IMR-90 (cell line): Measurements from ENCODE around the gene SLC16A1. TPM values are rescaled to one million over a fixed set of nuclear protein-coding genes. Genes with fewer than 3 reads are reported as not detected.

Source experiments
- ATAC-seq: fragments of 200-7000 bp; cut with Tn5 transposase; 2 replicates; pipeline ENCODE4 v1.9.1; 2020; ENCODE audit warnings: low read depth, mild to moderate bottlenecking, moderate library complexity
- BruUV-seq: library from RNA; stranded (reverse); fragments of 400-500 nt; replicated peaks from 2 replicates; lab custom pipeline; 2021; lab: Mats Ljungman, UMichigan
- CTCF ChIA-PET: fragments of 300-600 bp; formaldehyde crosslinking; extraction: SDS; loops from one replicate; lab custom pipeline; 2021; ENCODE audit warnings: antibody characterized with exemption; lab: Yijun Ruan, JAX
- POLR2A ChIA-PET: fragments of 300-600 bp; sonication (Branson Sonifier 250); formaldehyde crosslinking; loops from one replicate; lab custom pipeline; 2022; ENCODE audit warnings: antibody characterized with exemption; ENCODE audit not compliant: unreplicated experiment; lab: Charles Lee
- DNase-seq: peaks from one replicate; pipeline ENCODE4 v3.0.0; 2013
- H2AFZ ChIP-seq: replicated peaks from 2 replicates; pipeline ENCODE3; 2013; ENCODE audit warnings: low read length, mild to moderate bottlenecking; ENCODE audit not compliant: poor library complexity
- H2AK5ac ChIP-seq: 2 replicates; pipeline ENCODE4 v1.6.1; 2013; ENCODE audit warnings: low read depth, low read length, inconsistent platforms
- H2AK9ac ChIP-seq: replicated peaks from 2 replicates; pipeline ENCODE3; 2013; ENCODE audit warnings: mild to moderate bottlenecking, low read depth, low read length, moderate library complexity; ENCODE audit not compliant: poor library complexity
- H2BK120ac ChIP-seq: 2 replicates; pipeline ENCODE4 v1.6.1; 2013; ENCODE audit warnings: low read depth, low read length, inconsistent platforms
- H2BK15ac ChIP-seq: 3 replicates; pipeline ENCODE4 v1.6.1; 2013; ENCODE audit warnings: low read depth, low read length, inconsistent platforms
- H2BK20ac ChIP-seq: 2 replicates; pipeline ENCODE4 v1.6.1; 2013; ENCODE audit warnings: low read depth, mild to moderate bottlenecking, inconsistent platforms, low read length, moderate library complexity
- H2BK5ac ChIP-seq: 2 replicates; pipeline ENCODE4 v1.6.1; 2013; ENCODE audit warnings: mild to moderate bottlenecking, low read depth, low read length, inconsistent platforms; ENCODE audit not compliant: poor library complexity, severe bottlenecking
- H3K14ac ChIP-seq: replicated peaks from 2 replicates; pipeline ENCODE4 v1.6.1; 2013; ENCODE audit warnings: low read depth, low read length, inconsistent platforms
- H3K18ac ChIP-seq: 2 replicates; pipeline ENCODE4 v1.6.1; 2013; ENCODE audit warnings: low read depth, low read length, control low read depth
- H3K23ac ChIP-seq: 2 replicates; pipeline ENCODE4 v1.6.1; 2013; ENCODE audit warnings: low read depth, low read length, inconsistent platforms
- H3K27ac ChIP-seq: 2 replicates; pipeline ENCODE4 v1.5.1; 2013; ENCODE audit warnings: mild to moderate bottlenecking, control low read depth, low read length; ENCODE audit not compliant: insufficient read depth
- H3K27me3 ChIP-seq: 2 replicates; pipeline ENCODE4 v1.6.1; 2013; ENCODE audit warnings: low read length; ENCODE audit not compliant: control insufficient read depth, insufficient read depth
- H3K36me3 ChIP-seq: 2 replicates; pipeline ENCODE4 v1.6.1; 2013; ENCODE audit warnings: low read length, mixed read lengths; ENCODE audit not compliant: control insufficient read depth, insufficient read depth
- H3K4ac ChIP-seq: 2 replicates; pipeline ENCODE4 v1.6.1; 2013; ENCODE audit warnings: low read depth, low read length, inconsistent platforms
- H3K4me1 ChIP-seq: 2 replicates; pipeline ENCODE4 v1.6.1; 2013; ENCODE audit warnings: low read length, mixed read lengths; ENCODE audit not compliant: control insufficient read depth, insufficient read depth
- H3K4me2 ChIP-seq: 2 replicates; pipeline ENCODE4 v1.6.1; 2013; ENCODE audit warnings: low read depth, mild to moderate bottlenecking, control low read depth, low read length, moderate library complexity
- H3K4me3 ChIP-seq: 2 replicates; pipeline ENCODE4 v1.5.1; 2013; ENCODE audit warnings: low read depth, mild to moderate bottlenecking, control low read depth, low read length, moderate library complexity; ENCODE audit not compliant: insufficient read depth
- H3K56ac ChIP-seq: 2 replicates; pipeline ENCODE4 v1.6.1; 2013; ENCODE audit warnings: low read length, inconsistent platforms; ENCODE audit not compliant: insufficient read depth; ENCODE audit errors: extremely low read depth
- H3K79me1 ChIP-seq, 2 experiments: 2 replicates each; pipeline ENCODE4 v1.6.1; 2013; ENCODE audit warnings: low read length in 2 of 2, inconsistent platforms in 1 of 2, low read depth in 1 of 2
- H3K9ac ChIP-seq: 2 replicates; pipeline ENCODE4 v1.6.1; 2013; ENCODE audit warnings: low read depth, low read length, control low read depth
- H3K9me1 ChIP-seq: 2 replicates; pipeline ENCODE4 v1.6.1; 2013; ENCODE audit warnings: low read length, inconsistent platforms; ENCODE audit not compliant: insufficient read depth
- H3K9me3 ChIP-seq: 2 replicates; pipeline ENCODE4 v1.6.1; 2013; ENCODE audit warnings: low read length; ENCODE audit not compliant: control insufficient read depth, insufficient read depth
- H4K20me1 ChIP-seq: 2 replicates; pipeline ENCODE4 v1.6.1; 2013; ENCODE audit warnings: low read length, inconsistent platforms; ENCODE audit not compliant: insufficient read depth
- H4K5ac ChIP-seq: 2 replicates; pipeline ENCODE4 v1.6.1; 2013; ENCODE audit warnings: mild to moderate bottlenecking, low read depth, low read length, control low read depth
- H4K8ac ChIP-seq, 2 experiments: 2 replicates each; pipeline ENCODE4 v1.6.1; 2013; ENCODE audit warnings: low read depth in 2 of 2, low read length in 2 of 2, control low read depth in 1 of 2, inconsistent platforms in 1 of 2
- H4K91ac ChIP-seq: 2 replicates; pipeline ENCODE4 v1.6.1; 2013; ENCODE audit warnings: low read depth, low read length, inconsistent platforms; ENCODE audit not compliant: insufficient read depth
- BHLHE40 ChIP-seq: fragments of 150-350 bp; IDR thresholded peaks from 2 replicates; pipeline ENCODE4 v1.6.1; 2016; ENCODE audit warnings: mild to moderate bottlenecking, low read depth, low read length
- CEBPB ChIP-seq: IDR thresholded peaks from 2 replicates; pipeline ENCODE4 v1.6.1; 2012; ENCODE audit warnings: low read depth, low read length, improper control_type of control experiment
- CHD1 ChIP-seq: IDR thresholded peaks from 2 replicates; pipeline ENCODE4 v1.6.1; 2012; ENCODE audit warnings: low read depth, low read length, improper control_type of control experiment
- CTCF ChIP-seq: conservative IDR thresholded peaks from 2 replicates; pipeline ENCODE4 v1.5.1; 2012; ENCODE audit warnings: mild to moderate bottlenecking, low read depth, low read length, improper control_type of control experiment
- ELK1 ChIP-seq: fragments of 150-350 bp; IDR thresholded peaks from 2 replicates; pipeline ENCODE4 v1.6.1; 2016; ENCODE audit warnings: low read depth, mild to moderate bottlenecking, low read length, moderate library complexity, borderline replicate concordance
- FOS ChIP-seq: fragments of 150-350 bp; IDR thresholded peaks from 2 replicates; pipeline ENCODE4 v1.6.1; 2016; ENCODE audit warnings: low read depth, low read length
- MAFK ChIP-seq: IDR thresholded peaks from 2 replicates; pipeline ENCODE4 v1.6.1; 2012; ENCODE audit warnings: low read depth, low read length, improper control_type of control experiment
- MAZ ChIP-seq: IDR thresholded peaks from 2 replicates; pipeline ENCODE4 v1.6.1; 2012; ENCODE audit warnings: low read depth, mild to moderate bottlenecking, low read length, improper control_type of control experiment, moderate library complexity, borderline replicate concordance
- MXI1 ChIP-seq: IDR thresholded peaks from 2 replicates; pipeline ENCODE4 v1.6.1; 2012; ENCODE audit warnings: low read depth, mild to moderate bottlenecking, low read length, moderate library complexity, borderline replicate concordance
- POLR2A ChIP-seq: IDR thresholded peaks from 2 replicates; pipeline ENCODE4 v1.6.1; 2012; ENCODE audit warnings: mild to moderate bottlenecking, low read depth, low read length
- RAD21 ChIP-seq: IDR thresholded peaks from 2 replicates; pipeline ENCODE4 v1.6.1; 2012; ENCODE audit warnings: low read length, improper control_type of control experiment
- RFX5 ChIP-seq: IDR thresholded peaks from 2 replicates; pipeline ENCODE4 v1.8.0; 2012; ENCODE audit warnings: low read depth, mild to moderate bottlenecking, low read length, moderate library complexity
- SMC3 ChIP-seq: fragments of 150-350 bp; IDR thresholded peaks from 2 replicates; pipeline ENCODE4 v1.6.1; 2016; ENCODE audit warnings: low read depth, mild to moderate bottlenecking, antibody characterized with exemption, low read length, moderate library complexity
- WGBS, 2 experiments: methylation state at CpG; one replicate each; pipeline versions ENCODE4 v1.1.5 to v1.1.7; 2013; ENCODE audit warnings: missing lambda C conversion rate in 2 of 2; ENCODE audit not compliant: insufficient read length in 1 of 2; ENCODE audit errors: extremely low coverage in 2 of 2; 5-methylcytosine and 5-hydroxymethylcytosine counted together
- dilution Hi-C: fragments of 300-500 bp; cut with HindIII; formaldehyde crosslinking; loops from one replicate; pipeline ENCODE4 v1.14.3; 2018; ENCODE audit warnings: low sequenced_read_pairs; ENCODE audit not compliant: unreplicated experiment
- in situ Hi-C: fragments of 300-500 bp; cut with MboI; formaldehyde crosslinking; loops from 3 replicates; pipeline ENCODE4 v1.14.3; 2019; ENCODE audit warnings: low sequenced_read_pairs, inconsistent platforms, mixed read lengths
- intact Hi-C: fragments of 100-400 bp; cut with micrococcal nuclease; formaldehyde crosslinking; loops from 2 replicates; pipeline ENCODE4 v1.10.0; 2022
- polyA plus RNA-seq, 3 experiments: library from polyadenylated mRNA; depleted of rRNA; stranded (reverse); fragments of >200 nt; gene quantifications; 2 replicates each; pipeline ENCODE4 v1.2.3, GENCODE V29; 2012; ENCODE audit warnings: low replicate concordance in 1 of 3
- total RNA-seq: library from RNA; depleted of rRNA; stranded (reverse); fragments of >200 nt; gene quantifications from 2 replicates; pipeline ENCODE4 v1.2.3, GENCODE V29; 2012
- TF ChIP-seq, protein P1 (sequence below): fragments of 150-350 bp; IDR thresholded peaks from 2 replicates; pipeline ENCODE4 v1.6.1; 2017; ENCODE audit warnings: mild to moderate bottlenecking, antibody characterized with exemption, low read length, low read depth

SLC16A1 gene
- total and polyA plus RNA-seq, 2 of the 4 experiments (the other 2 are of a cell fraction), result 32.9 to 156 TPM

GRCh38 chr1:112862753-112863426 lies 93.1 kb downstream of the SLC16A1 start:
- Histone ChIP-seq H3K4ac (no peak overlapping the region), H3K56ac (no peak overlapping the region), H3K14ac (no peak overlapping the region), H3K18ac (no peak overlapping the region), H2BK120ac (no peak overlapping the region), H3K36me3 (no peaks in the 10 kb centered on the region), H3K9ac (no peak overlapping the region), H2AK5ac (no peak overlapping the region), H4K8ac (no peak overlapping the region), H3K27ac (no peak overlapping the region), H2BK5ac (no peak overlapping the region), H2BK20ac (no peak overlapping the region), H3K4me3 (no peak overlapping the region), H2AFZ (no peak overlapping the region), H2AK9ac (no peak overlapping the region), H4K20me1 (no peaks in the 10 kb centered on the region), H3K9me1 (no peaks in the 10 kb centered on the region; the same call in 1 of the 2 replicates), H4K5ac (no peak overlapping the region), H3K9me3 (no peaks in the 10 kb centered on the region), H2BK15ac (no peak overlapping the region), H3K23ac (no peak overlapping the region), H3K4me2 (no peak overlapping the region), H4K91ac (no peak overlapping the region), H3K79me1 (no peaks in the 10 kb centered on the region), H3K27me3 (no peaks in the 10 kb centered on the region), H3K4me1 (peaks cover 3% of the 10 kb centered on the region; the same call in 1 of the 2 replicates)
- no TSS peak for BruUV-seq
- dilution Hi-C loops, result no loop called here
- CTCF ChIA-PET, result interaction anchor here (0.7 to 0.8 kb wide), 2 partner anchors 179 to 1131 kb away, joined by 3 read pairs; no protein-coding TSS in a partner anchor
- intact Hi-C loops, result no loop called here
- DNase-seq (no peak), ATAC-seq (no peak)
- in situ Hi-C loops, result no loop called here
- TF ChIP-seq RAD21 (no peak), RFX5 (no peak), FOS (no peak), CHD1 (no peak), SMC3 (no peak), ELK1 (no peak), MAZ (no peak), MXI1 (no peak), CEBPB (no peak), CTCF (no peak), MAFK (no peak), BHLHE40 (no peak), POLR2A (no peak)
- TF ChIP-seq, protein P1, sequence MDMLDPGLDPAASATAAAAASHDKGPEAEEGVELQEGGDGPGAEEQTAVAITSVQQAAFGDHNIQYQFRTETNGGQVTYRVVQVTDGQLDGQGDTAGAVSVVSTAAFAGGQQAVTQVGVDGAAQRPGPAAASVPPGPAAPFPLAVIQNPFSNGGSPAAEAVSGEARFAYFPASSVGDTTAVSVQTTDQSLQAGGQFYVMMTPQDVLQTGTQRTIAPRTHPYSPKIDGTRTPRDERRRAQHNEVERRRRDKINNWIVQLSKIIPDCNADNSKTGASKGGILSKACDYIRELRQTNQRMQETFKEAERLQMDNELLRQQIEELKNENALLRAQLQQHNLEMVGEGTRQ, result no peak
- no CpG with 5 or more reads among the region's 5 CpGs for WGBS, 2 experiments
- POLR2A ChIA-PET, result no interaction called here
